Keratinocyte (primary cell): ENCODE measurements around the gene TCERG1L. TPM values are rescaled to one million over a fixed set of nuclear protein-coding genes. Genes with fewer than 3 reads are reported as not detected.
A peak's percentile ranks its signal among the peaks of the same experiment; 100 is the strongest.

Experiments
- DNase-seq: peaks from one replicate; pipeline ENCODE4 v3.0.0-alpha.2; 2011; ENCODE audit warnings: low read depth, missing footprints, low spot score
- FAIRE-seq: peaks from 2 replicates; lab custom pipeline; 2011; peaks lifted over from hg19 to GRCh38; lab: Jason Lieb, UNC
- H2AFZ ChIP-seq: 2 replicates; pipeline ENCODE4 v1.6.0; 2012; ENCODE audit warnings: low read length, control low read depth, inconsistent platforms; ENCODE audit not compliant: control insufficient read depth
- H3K27ac ChIP-seq: 2 replicates; pipeline ENCODE4 v1.5.1; 2011; ENCODE audit warnings: low read length; ENCODE audit not compliant: control insufficient read depth, insufficient read depth
- H3K27me3 ChIP-seq: 3 replicates; pipeline ENCODE4 v1.6.0; 2011; ENCODE audit warnings: low read length; ENCODE audit not compliant: control insufficient read depth, insufficient read depth; ENCODE audit errors: extremely low read depth
- H3K36me3 ChIP-seq, 2 experiments: 2 replicates in 1 of 2; 3 replicates in 1 of 2; pipeline ENCODE4 v1.5.1; 2011; ENCODE audit warnings: low read length in 2 of 2, mild to moderate bottlenecking in 1 of 2; ENCODE audit not compliant: control insufficient read depth in 2 of 2, insufficient read depth in 2 of 2; ENCODE audit errors: extremely low read depth in 1 of 2
- H3K4me1 ChIP-seq: 3 replicates; pipeline ENCODE4 v1.5.1; 2011; ENCODE audit warnings: low read length; ENCODE audit not compliant: control insufficient read depth, insufficient read depth; ENCODE audit errors: extremely low read depth
- H3K4me2 ChIP-seq: 3 replicates; pipeline ENCODE4 v1.6.0; 2011; ENCODE audit warnings: low read depth, low read length; ENCODE audit not compliant: control insufficient read depth, insufficient read depth; ENCODE audit errors: extremely low read depth
- H3K4me3 ChIP-seq, 3 experiments: fragments of 200-600 bp in 1 of 3; sonication (generic) in 1 of 3; 2 replicates in 2 of 3; 3 replicates in 1 of 3; pipeline ENCODE4 v1.5.1; 2011 to 2016; ENCODE audit warnings: low read length in 3 of 3, mild to moderate bottlenecking in 3 of 3, control low read depth in 2 of 3, inconsistent platforms in 1 of 3, low read depth in 1 of 3, mixed read lengths in 1 of 3, mixed run types in 1 of 3, moderate library complexity in 1 of 3; ENCODE audit not compliant: control insufficient read depth in 2 of 3, insufficient read depth in 2 of 3; ENCODE audit errors: extremely low read depth in 1 of 3
- H3K79me2 ChIP-seq: 2 replicates; pipeline ENCODE4 v1.6.0; 2012; ENCODE audit warnings: low read length; ENCODE audit not compliant: control insufficient read depth, insufficient read depth
- H3K9ac ChIP-seq: 3 replicates; pipeline ENCODE4 v1.6.0; 2011; ENCODE audit warnings: low read length; ENCODE audit not compliant: control insufficient read depth, insufficient read depth; ENCODE audit errors: extremely low read depth
- H3K9me1 ChIP-seq: 3 replicates; pipeline ENCODE4 v1.6.0; 2011; ENCODE audit warnings: low read length; ENCODE audit not compliant: control insufficient read depth, insufficient read depth; ENCODE audit errors: extremely low read depth
- H3K9me3 ChIP-seq: 2 replicates; pipeline ENCODE4 v1.5.1; 2012; ENCODE audit warnings: low read depth, low read length; ENCODE audit not compliant: control insufficient read depth
- H4K20me1 ChIP-seq: 3 replicates; pipeline ENCODE4 v1.6.0; 2011; ENCODE audit warnings: low read length; ENCODE audit not compliant: control insufficient read depth, insufficient read depth; ENCODE audit errors: extremely low read depth
- EZH2 ChIP-seq: IDR thresholded peaks from one replicate; pipeline ENCODE4 v1.6.1; 2012; ENCODE audit warnings: inconsistent platforms, mild to moderate bottlenecking, low read length, moderate library complexity
- dilution Hi-C: fragments of 300-500 bp; cut with MboI; formaldehyde crosslinking; loops from one replicate; pipeline ENCODE4 v1.7.0; 2020; ENCODE audit warnings: low sequenced_read_pairs; ENCODE audit not compliant: extremely low pct_ligation_motif_present
- polyA plus RNA-seq, 5 experiments: library from polyadenylated mRNA; depleted of rRNA in 3 of 5; stranded (reverse) in 3 of 5; stranded (forward) in 1 of 5; unstranded in 1 of 5; fragments of >200 nt; gene quantifications; 1 replicate in 1 of 5; 2 replicates in 3 of 5; 3 replicates in 1 of 5; pipeline versions ENCODE4 v1.2.1 to v1.2.3, GENCODE V29; 2011 to 2012; ENCODE audit warnings: missing spikeins in 2 of 5, low read depth in 1 of 5, low replicate concordance in 1 of 5
- TF ChIP-seq, protein P1 (sequence below), 3 experiments: IDR thresholded peaks in 1 of 3; conservative IDR thresholded peaks in 1 of 3; optimal IDR thresholded peaks in 1 of 3; 2 replicates in 2 of 3; 3 replicates in 1 of 3; pipeline versions ENCODE3 to v1.5.1; 2011; ENCODE audit warnings: low read length in 3 of 3, mild to moderate bottlenecking in 3 of 3, moderate library complexity in 2 of 3, control low read depth in 1 of 3, inconsistent platforms in 1 of 3; ENCODE audit not compliant: insufficient read depth in 2 of 3; ENCODE audit errors: extremely low read depth in 1 of 3

Gene TCERG1L
- polyA plus RNA-seq, 1 donor (not counting 4 experiments of a cell fraction or from before 2014, with no cell fraction given) = not detected

DNA sequence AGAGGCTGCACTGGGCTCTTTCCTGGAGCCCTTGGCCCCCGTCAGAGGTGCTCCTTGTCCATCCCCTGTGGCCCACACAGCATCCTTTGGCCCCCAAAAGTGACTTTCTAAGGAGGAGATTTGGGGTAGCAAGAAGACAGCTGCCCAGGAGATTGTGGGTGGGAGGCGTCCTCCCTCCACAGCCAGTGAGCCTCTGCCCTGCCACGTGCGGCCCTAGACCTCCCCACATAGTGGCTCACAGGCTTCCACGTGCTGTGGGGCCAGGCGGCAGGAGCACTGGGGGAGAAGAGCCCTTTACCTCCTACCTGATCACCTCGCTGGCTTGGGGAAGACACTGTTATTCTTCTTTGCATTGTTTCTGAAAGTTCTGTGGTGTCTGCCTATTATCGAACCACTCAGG is 178.8 kb downstream of the TCERG1L start:
- TF ChIP-seq, protein P1, sequence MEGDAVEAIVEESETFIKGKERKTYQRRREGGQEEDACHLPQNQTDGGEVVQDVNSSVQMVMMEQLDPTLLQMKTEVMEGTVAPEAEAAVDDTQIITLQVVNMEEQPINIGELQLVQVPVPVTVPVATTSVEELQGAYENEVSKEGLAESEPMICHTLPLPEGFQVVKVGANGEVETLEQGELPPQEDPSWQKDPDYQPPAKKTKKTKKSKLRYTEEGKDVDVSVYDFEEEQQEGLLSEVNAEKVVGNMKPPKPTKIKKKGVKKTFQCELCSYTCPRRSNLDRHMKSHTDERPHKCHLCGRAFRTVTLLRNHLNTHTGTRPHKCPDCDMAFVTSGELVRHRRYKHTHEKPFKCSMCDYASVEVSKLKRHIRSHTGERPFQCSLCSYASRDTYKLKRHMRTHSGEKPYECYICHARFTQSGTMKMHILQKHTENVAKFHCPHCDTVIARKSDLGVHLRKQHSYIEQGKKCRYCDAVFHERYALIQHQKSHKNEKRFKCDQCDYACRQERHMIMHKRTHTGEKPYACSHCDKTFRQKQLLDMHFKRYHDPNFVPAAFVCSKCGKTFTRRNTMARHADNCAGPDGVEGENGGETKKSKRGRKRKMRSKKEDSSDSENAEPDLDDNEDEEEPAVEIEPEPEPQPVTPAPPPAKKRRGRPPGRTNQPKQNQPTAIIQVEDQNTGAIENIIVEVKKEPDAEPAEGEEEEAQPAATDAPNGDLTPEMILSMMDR (optimal IDR thresholded peaks at IDR 0.05 in 1 of 3, IDR thresholded peaks at IDR 0.05 in 1 of 3, conservative IDR thresholded peaks at IDR 0.05 in 1 of 3; ENCODE audit: extremely low read depth in 1 of 3, insufficient read depth in 2 of 3, low read length in 3 of 3) = no peak
- no peak for TF ChIP-seq EZH2
- Histone ChIP-seq H3K27me3 (no peaks in the 10 kb centered on the region), H3K4me3 (no peak overlapping the region), H3K27ac (no peak overlapping the region), H2AFZ (no peak overlapping the region), H3K9me3 (no peaks in the 10 kb centered on the region), H3K4me1 (no peaks in the 10 kb centered on the region), H3K9me1 (no peaks in the 10 kb centered on the region), H3K9ac (no peak overlapping the region), H4K20me1 (no peaks in the 10 kb centered on the region), H3K4me2 (no peak overlapping the region), H3K36me3 (no peaks in the 10 kb centered on the region), H3K79me2 (no peaks in the 10 kb centered on the region)
- no peak for DNase-seq
- dilution Hi-C loops = no loop called here
- no peak for FAIRE-seq

GRCh38 chr10:131131726-131132591 is 179.6 kb downstream of the TCERG1L start:
- no peak overlapping the region for H2AFZ ChIP-seq
- H3K9ac ChIP-seq = no peak overlapping the region
- DNase-seq (no peak), FAIRE-seq (no peak)
- H3K4me1 ChIP-seq = peaks cover 6% of the 10 kb centered on the region
- no peak overlapping the region for H3K27ac ChIP-seq
- dilution Hi-C loops = no loop called here
- H3K9me3 ChIP-seq = no peaks in the 10 kb centered on the region
- TF ChIP-seq, protein P1 (optimal IDR thresholded peaks at IDR 0.05 in 1 of 3, IDR thresholded peaks at IDR 0.05 in 1 of 3, conservative IDR thresholded peaks at IDR 0.05 in 1 of 3; ENCODE audit: extremely low read depth in 1 of 3, insufficient read depth in 2 of 3, low read length in 3 of 3) = no peak
- no peak for TF ChIP-seq EZH2
- no peaks in the 10 kb centered on the region for H3K36me3 ChIP-seq
- H3K27me3 ChIP-seq = no peaks in the 10 kb centered on the region
- H3K4me2 ChIP-seq = peak overlapping the region; percentile 10
- H3K4me3 ChIP-seq = no peak overlapping the region
- H3K9me1 ChIP-seq = no peaks in the 10 kb centered on the region
- H4K20me1 ChIP-seq = no peaks in the 10 kb centered on the region
- H3K79me2 ChIP-seq = no peaks in the 10 kb centered on the region
